HG03432 (cell line): Measurements from ENCODE around the gene PHACTR1.

Experiments
- ATAC-seq: cut with Tn5 transposase; IDR thresholded peaks from one replicate; pipeline ENCODE4 v1.9.1; 2021; ENCODE audit warnings: mild to moderate bottlenecking, moderate library complexity; ENCODE audit not compliant: unreplicated experiment

Gene PHACTR1

DNA sequence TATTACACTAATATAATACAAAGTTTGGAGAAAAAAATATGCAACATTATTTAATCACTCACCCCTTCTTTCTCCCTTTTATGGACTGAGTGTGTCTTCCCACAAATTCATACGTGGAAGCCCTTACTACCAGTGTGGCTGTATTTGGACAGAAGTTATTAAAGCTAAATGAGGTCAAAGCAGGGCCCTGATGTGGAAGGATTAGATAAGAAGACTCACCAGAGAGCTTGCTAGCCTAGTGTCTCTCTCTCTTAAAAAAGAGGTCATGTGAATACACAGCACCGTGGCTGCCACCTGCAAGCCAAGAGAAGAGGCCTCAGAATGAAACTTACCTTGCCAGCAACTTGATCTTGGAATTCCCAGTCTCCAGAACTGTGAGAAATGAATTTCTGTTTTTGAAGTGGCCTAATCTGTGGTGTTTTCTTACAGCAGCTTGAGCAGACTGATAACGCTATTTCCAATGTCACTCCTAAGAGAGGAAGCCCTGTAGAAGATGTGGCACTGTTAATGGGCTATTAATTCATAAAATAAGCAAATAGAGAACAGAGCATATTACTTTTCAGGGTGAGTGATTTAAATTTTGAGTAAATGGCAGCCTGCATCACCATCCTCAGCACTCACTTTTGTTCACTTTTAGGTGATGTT, 378.3 kb downstream of the PHACTR1 start:
- no peak for ATAC-seq

DNA sequence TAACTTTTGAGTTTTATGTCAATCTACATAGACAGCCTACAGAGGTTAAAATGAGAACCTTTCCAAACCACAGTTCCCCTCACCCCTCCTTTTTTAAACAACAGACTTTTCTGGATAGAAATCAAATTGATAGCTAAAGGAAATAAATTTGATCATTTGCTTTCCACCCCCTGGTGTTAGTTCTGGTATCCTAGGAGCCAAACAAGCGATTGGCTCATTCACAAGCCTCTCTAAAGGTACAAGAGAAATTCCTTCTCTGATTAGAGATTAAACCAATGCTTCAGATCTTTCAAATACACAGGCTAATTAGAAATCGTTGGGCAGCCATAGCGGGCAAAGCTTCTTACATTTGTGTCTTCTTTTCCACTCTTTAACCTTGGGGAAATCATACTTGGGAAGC, 379.5 kb downstream of the PHACTR1 start:
- no peak for ATAC-seq

DNA sequence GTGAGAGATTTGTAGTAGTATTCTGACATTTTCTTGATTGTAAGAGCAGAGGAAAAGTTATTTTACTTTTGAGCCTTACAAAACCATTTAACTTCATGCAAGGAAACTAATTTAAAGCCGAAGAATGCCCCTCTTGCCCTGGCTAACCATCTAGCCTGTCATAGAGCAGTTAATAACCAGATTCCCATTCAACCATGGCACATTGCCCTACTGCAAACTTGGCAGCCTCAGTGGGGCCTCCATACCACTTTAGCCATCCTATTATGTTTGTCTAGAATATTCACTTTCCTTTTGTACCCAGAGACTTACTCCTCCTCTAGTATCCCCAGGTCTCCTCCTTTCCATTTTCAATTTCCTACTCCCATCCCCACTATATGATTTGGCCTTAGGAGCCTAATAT, 380.9 kb downstream of the PHACTR1 start:
- ATAC-seq: no peak

DNA sequence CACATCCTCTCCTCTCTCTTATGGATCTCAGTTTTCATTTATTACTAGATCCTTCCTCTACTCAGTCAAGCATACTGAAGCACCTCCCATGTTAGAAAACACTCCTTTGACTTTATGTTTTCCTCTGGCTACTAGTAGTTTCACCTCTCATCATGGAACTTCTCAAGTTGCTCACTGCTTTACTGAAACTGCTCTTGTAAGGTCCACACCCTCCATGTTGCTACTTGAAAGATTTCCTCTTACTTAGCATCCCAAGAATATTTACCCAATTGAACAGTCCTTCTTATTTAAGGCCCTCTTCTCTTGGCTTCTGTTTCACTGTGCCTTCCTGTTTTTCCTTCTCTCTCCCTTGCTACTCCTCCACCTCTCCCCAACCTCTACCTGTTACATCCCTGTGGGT, 381.4 kb downstream of the PHACTR1 start:
- no peak for ATAC-seq

DNA sequence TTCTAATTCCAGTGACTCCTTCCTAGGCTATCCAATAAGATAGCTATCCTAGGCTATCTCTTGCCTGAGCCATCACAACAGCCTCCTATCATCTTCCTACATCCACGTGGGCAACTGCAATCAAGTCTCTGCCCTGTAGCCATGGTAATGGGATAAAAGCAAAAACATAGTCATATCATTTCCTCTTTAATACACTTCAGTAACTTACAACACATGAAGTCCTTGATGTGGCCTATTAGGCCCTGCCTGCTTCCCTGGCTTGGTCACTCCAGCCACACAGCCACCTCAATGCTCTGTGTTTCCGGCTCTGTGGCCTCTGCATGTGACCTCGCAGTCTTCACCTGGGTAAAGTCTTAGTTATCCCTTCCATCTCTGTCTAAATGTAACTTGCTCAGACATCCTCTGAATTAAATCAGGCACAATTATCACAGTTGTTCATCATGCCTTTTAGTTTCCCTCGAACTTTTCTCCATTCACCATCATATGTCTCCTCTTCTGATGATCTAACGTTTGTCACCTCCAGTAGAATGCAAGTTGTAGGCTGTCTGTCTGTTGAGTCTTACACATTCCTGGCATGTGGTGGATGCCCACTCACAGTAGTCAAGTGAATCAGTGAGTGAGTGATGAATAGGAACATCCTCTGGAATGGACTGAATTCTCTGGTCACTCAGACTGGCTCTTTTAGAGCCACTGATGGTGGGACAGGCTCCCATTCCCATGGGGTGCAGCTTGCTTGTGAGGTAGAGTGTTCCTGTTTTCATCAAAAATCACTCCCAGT, 382.4 kb downstream of the PHACTR1 start:
- ATAC-seq: no peak

DNA sequence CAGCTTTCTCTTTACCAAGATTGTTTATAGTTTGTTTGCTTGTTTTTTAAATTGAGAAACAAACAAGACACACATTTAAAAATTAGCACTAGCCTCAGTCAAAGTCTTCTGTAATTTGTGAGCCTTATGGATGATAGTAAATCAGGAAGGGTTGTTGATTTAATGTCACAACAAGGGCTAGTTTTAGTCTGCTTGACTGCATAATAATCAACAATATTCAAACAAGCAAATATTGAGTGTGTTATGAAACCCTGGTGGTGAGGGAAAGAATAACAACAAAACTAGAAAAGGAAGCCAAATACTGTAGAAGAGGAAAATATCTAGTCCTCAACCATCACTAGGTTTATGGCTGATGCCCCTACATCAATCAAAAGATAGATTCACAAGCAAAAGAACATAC, 383.2 kb downstream of the PHACTR1 start:
- ATAC-seq: no peak

DNA sequence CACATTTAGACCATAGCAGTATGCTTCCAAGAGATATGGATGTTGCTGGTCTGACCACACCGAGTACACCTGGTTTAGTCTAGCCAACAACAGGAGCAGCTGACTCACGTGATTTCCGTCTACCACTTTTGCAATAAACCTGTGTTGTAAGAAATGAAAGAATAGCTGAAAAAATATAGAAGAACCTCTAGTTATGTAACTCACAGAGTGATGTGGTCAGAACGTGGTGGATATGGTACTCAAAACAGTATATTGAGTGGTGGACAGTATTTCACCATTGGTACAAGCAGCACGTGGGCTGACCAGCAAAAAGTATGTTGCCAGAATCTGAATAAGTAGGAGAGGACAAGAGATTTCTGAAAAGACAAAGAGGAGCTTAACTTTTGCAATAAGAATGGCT, 384.8 kb downstream of the PHACTR1 start:
- no peak for ATAC-seq

DNA sequence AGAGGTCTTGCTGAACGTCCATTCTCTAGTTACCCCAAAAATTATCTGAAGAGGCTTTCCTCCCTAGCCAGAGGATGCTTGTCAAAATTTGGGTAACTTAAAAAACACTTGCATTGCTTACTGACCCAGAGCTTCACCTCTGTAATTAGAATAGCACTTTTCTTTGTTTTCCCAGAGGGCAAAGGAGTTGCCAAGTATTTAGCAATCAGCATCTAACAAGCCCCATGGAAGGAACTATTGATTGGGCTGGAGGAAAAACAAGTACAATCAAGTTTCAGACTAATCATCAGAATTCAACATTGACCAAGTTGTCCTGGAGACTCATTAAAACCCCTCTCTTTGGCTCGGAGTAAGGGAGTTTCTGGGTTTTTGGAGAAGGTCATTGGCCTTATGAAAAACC, 385.4 kb downstream of the PHACTR1 start:
- no peak for ATAC-seq

DNA sequence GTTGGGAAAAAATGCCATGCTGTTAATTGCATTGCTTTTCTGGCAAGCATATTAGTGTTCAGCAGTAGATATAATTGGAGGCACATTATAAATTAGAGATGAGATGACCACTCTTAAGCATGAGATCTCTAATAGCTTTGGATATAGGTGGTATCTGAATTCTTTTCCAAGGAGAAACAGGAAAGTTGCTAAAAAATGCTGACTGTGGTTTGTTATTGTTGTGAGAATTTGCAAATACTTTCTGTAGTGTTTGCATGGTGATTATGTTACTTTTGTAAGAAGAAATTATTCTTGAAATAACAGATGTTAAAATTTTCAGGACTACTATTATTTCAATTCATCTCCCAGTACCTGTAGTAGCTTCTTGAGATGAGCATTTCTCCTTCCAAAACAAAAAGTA, 386.6 kb downstream of the PHACTR1 start:
- no peak for ATAC-seq

DNA sequence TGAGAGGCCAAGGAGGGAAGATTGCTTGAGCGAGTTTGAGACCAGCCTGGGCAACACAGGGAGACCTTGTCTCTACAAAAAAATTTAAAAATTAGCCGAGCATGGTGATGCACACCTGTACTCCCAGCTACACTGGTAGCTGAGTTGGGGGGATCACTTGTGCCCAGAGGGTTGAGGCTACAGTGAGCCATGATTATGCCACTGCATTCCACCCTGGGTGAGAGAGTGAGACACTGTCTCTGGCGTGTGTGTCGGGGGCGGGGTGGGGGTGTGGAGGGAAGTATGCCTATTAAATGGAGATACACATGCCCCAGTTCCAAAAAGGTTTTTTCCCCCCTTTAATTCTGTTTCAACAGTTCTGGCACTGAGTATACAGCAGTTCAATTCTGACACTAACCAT, 388.6 kb downstream of the PHACTR1 start:
- ATAC-seq: no peak

DNA sequence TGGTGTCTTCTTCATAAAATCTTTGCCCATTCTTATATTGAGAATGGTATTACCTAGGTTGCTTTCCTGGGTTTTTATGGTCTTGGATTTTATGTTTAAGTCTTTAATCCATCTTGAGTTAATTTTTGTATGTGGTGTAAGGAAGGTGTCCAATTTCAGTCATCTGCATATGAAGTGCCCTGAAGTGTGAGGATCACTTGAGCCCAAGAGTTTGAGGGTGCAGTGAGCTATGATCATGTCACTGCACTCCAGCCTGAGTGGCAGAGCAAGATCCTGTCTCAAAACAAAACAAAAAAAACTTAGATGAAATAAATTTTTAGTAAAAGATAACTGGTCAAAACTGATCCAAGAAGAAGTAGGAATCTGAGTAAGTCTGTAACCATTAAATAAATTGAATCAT, 396.4 kb downstream of the PHACTR1 start:
- no peak for ATAC-seq

DNA sequence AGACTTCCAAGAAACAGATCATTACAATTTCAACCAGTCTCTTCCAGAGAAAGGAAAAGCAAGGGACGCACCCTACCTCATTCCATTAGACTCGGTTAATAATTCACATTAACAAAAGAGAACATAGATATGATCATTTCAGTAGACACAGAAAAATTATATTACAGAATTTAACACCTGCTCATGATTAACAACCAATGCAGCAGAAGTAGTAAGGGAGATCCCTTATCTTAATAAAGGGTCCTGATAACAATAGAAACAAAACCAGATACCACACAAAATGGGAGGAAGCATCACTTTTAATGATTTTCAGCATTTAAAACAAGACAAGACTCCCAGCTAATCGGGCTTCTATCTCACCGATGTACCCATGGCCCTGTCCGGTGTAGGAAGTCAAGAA, 396.8 kb downstream of the PHACTR1 start:
- no peak for ATAC-seq

DNA sequence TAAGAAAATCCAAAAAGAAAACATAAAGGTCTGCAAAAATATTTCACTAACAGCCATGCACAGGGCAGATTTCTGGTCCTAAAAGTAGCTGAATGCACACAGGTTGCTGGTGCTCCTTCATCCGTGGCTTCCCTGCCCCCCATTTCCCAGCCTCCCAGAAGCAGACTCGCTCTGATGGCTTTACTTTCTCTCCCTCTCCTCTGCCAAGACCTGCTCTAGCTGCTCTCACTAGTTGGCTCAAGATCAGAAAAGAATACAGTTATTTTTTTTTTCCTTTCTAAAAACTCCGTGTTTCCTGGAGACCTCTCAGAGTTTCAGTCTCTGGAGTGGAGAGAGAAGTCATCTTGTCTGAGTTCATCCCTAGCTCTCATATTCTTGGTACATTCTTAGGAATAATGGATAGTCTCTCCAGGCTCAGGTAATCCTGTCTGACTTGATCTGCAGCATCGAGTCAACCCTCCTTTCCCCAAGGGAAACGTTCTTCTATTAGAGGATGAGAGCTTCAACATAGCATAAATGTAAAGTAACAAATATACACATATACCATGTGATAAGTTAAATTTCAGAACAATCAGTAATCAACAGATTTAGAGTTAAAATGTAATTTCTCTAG, 397.5 kb downstream of the PHACTR1 start:
- ATAC-seq: no peak

DNA sequence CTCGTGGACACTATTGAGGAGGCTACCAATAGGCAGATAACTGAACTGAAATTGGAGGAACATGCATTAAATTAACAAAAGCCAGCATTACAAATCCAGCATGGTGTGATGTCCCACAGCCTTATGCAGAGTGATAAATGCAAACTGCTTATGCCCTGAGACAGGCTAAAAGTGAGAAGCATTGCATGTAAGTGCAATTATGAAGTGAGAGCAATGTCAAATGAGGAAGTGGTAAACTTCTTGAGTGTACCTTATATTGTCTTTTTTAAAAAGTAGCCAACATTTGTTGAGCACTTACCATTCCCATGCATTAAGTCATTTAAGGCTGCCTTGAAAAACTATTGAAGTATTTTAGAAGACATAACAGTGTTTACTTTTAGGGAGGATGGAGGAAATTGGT, 399.6 kb downstream of the PHACTR1 start:
- ATAC-seq: no peak

DNA sequence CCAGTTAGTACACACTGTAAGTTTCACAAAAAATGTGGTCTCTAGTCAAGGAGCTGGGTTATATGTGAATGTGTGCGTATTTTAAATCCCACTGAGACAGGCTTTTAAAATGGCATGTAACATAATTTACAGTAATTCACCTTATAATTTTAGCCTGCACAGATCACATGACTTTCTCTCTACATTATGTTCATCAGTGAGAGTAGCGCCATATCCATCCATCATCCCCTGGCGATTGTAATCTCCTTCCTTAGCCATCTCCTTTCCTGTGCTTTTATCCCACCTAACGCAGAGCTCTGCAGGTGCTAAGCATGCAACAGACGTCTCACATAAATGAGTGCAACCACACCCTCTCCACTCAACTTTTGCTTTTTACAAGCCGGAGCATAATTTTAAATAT, 401.0 kb downstream of the PHACTR1 start:
- ATAC-seq: no peak

DNA sequence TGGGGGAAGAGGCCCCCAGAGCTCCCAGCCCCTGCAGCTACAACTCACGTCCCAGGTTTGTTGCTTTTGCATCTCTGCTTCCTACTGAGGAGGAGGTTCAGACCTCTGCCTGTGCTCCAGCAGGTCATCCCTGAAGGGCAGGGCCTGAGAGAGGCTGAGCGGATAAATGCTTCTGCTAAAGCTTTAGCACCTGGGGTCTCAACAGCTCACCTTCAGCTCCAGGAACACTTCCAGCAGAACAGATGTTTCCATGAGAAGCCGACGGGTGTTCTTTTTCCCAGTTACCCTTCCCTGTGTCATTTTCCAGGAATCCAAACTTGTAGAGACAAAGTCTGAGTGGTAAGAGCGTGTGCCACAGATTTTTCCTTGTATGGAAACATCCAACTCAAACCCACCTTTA, 403.0 kb downstream of the PHACTR1 start:
- ATAC-seq: no peak

DNA sequence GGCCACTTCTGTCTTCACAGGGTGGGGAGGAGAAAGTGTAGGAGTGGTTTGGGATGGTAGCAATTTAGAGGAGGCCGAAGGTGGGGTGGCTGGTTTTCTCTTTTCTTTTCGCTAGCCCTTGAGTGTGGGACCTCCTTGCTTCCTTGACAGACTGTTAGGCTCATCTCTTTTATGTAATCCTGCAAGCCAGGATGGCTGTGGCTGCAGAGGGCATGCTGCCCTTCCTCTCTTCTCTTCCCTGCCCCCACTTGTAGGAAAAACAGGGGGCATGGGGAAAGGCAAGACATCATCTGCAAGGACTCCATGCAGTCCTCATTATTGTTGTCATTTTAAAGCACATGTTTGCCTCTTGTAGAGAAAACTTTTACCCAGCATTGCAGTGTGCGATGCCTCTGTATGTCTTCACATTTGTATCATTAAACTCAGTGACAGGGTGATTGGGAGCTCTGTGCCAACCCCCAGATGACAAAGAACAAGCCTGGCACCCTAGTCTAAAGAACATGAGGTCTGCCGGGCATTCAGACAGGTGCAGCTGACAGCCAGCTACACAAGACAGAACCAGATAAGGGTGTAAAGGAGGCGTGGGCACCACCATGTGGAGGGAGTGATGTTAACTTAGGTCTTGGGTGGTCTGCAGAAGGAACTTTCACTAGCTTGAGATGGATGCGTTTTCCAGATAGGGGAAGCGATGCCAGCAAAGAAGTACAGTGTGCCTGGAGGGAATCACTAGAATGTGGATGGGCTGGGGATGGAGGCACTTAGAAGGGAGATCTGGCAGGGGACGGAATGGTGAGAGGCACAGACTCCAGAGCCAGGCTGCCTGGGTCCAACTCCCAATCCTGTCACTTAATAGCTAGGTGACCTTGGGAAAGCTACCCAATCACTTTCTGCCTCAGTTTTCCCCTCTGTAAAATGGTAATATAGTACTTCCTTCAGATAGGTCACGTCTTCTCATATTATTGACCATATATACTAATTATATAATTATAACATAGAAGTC, 404.2 kb downstream of the PHACTR1 start:
- no peak for ATAC-seq

DNA sequence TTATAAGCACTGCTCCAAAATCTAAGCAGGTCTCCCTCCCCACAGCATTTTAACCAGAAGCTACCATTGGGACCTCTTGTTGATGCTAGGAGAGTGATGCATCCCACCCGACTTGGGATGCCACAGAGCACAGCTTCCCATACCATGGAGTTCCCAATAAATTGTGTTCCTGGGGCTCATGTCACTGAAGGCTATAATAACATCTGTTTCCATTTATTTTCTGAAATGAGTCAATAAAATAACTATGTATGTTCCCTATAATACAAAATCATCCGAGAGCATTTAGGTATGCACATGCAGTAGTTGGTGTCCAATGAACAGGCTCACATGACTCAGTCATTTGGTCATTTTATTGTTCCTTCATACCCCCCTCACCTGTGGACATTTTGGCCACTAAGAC, 407.6 kb downstream of the PHACTR1 start:
- ATAC-seq: no peak

DNA sequence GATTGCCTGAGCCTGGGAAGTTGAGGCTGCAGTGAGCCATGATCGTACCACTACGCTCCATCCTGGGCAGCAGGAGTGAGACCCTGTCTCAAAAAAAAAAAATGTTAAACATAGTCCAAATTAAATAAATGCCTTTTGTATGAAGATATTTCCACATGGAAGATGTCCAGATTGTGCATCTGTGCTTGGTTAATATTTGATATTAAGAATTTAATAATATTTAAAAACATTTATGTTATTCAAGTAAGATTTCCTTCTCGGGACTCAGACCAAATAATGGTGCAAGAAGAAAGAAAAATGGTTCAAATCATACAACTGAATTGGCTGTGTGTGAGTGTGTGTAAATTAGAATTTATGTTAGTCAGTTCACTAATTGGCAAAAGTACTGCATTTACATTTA, 409.3 kb downstream of the PHACTR1 start:
- no peak for ATAC-seq

DNA sequence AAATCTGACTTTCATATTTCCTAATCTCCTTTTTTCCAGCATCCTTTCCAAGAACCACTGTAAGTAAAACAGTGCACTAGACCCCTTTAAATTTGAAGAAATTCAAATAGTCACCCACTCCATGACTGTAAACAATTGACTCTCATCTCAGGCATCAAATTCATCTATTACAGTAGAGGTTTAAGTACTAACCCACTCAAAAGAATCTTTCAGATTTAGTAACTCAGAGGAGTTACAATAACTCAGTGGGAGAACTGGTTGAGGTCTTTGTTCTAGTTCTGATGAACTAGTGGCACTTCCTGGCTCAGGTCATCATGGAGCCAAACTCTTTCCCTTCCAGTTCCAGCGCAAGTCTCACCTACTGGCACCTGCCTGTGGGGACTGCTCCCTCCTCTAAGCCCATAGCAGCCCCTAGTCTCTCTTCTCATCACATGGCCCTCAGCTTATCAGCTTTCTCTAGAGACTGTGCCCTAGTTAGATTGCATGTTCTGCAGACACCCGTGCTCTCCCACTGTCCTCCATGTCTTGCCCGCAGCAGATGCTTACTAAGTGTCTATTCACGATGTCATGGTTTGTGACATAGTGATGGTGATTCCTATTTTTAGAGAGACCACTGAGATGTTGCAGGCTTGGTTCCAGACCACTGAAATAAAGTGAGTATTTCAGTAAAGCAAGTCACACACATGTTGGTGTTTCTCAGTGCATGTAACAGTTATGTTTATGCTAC, 415.5 kb downstream of the PHACTR1 start:
- no peak for ATAC-seq
